Sigmoid colon (tissue), 4 donors: ENCODE data around the gene TSC22D1.

Experiments
- CTCF ChIP-seq, 4 experiments: fragments of 450-650 bp in 3 of 4; fragments of 200-600 bp in 1 of 4; IDR thresholded peaks; one replicate each; pipeline ENCODE4 v1.5.1; 2016 to 2019; ENCODE audit warnings: antibody characterized with exemption in 4 of 4, mild to moderate bottlenecking in 3 of 4, moderate library complexity in 2 of 4
- POLR2A ChIP-seq, 2 donors: fragments of 450-650 bp; IDR thresholded peaks; one replicate each; pipeline ENCODE4 v1.6.1; 2016; ENCODE audit warnings: antibody characterized with exemption in 2 of 2, mild to moderate bottlenecking in 2 of 2, moderate library complexity in 2 of 2
- POLR2AphosphoS5 ChIP-seq, 4 donors: sonication (generic); formaldehyde crosslinking; IDR thresholded peaks; one replicate each; pipeline ENCODE4 v1.6.1; 2017; ENCODE audit warnings: antibody characterized with exemption in 4 of 4

GRCh38 chr13:44506719-44507118 lies 69.4 kb downstream of the TSC22D1 start:
- no peak for TF ChIP-seq CTCF (IDR thresholded peaks at IDR 0.05)
- TF ChIP-seq POLR2AphosphoS5 (IDR thresholded peaks at IDR 0.05) = no peak
- TF ChIP-seq POLR2A (IDR thresholded peaks at IDR 0.05) = no peak
